ENCODE results near the gene DUSP12.

GRCh38 chr1:161768461-161768860, 18.9 kb downstream of the DUSP12 start:
- TF ChIP-seq CTCF (IDR thresholded peaks at IDR 0.05; ENCODE audit: low read depth, low read length) (no peak), POLR2A (IDR thresholded peaks at IDR 0.05; ENCODE audit: extremely low read depth, insufficient read length) (no peak), MYC (IDR thresholded peaks at IDR 0.05; ENCODE audit: low read depth, low read length) (no peak)
